Measurements from ENCODE around the gene TFF2. TPM values are rescaled to one million over a fixed set of nuclear protein-coding genes. Genes with fewer than 3 reads are reported as not detected.

Gene TFF2
- polyA plus RNA-seq, 1 of the 3 experiments (the other 2 are of a cell fraction): not detected

DNA sequence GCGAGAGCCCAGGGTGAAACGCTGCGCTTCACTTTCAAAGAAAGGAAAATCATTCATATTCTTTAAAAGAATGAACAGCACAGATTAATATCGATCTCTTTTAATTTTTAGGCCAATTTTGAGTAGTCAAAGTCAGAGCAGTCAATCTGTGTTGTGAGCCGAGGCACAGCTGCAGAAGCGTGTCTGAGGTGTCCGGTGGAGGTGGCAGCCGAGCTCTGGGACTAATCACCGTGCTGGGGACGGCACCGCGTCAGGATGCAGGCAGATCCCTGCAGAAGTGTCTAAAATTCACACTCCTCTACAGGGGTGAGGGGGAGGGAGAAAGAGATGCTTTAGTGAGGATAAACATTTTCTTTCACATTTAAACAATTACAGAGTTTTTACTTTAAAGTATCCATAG is 11.4 kb upstream of the TFF2 start (continued):
- no peak for TF ChIP-seq NFIC (IDR thresholded peaks at IDR 0.05; ENCODE audit: borderline replicate concordance)
- TF ChIP-seq, protein P1, sequence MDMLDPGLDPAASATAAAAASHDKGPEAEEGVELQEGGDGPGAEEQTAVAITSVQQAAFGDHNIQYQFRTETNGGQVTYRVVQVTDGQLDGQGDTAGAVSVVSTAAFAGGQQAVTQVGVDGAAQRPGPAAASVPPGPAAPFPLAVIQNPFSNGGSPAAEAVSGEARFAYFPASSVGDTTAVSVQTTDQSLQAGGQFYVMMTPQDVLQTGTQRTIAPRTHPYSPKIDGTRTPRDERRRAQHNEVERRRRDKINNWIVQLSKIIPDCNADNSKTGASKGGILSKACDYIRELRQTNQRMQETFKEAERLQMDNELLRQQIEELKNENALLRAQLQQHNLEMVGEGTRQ (IDR thresholded peaks at IDR 0.05; ENCODE audit: borderline replicate concordance, low read depth, low read length): no peak
- no peak for TF ChIP-seq SMC3 (IDR thresholded peaks at IDR 0.05; ENCODE audit: low read depth, low read length)

DNA sequence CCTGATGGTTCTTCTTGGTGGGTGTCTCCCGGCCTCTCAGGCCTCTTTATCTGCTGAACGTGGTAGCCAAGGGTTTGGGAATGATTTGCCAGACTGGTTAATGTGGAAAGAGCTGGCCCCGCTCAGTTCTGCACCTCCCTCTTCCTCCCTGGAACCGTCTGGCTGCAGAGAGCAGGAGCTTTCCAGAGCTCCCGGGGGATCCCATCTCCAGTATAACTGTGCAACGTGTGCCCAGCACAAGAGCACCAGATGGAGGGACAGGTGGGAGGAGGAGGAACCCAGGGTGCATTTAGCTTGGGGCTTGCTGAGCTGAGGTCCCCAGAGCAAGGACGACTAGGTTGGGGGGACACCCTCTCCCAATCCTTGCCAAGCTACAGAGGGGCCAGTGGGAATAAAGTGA is 10.5 kb upstream of the TFF2 start:
- WGBS (ENCODE audit: low lambda C conversion rate): 0% methylated on average over 3 of the region's 7 CpGs
- no peak overlapping the region for H3K9ac ChIP-seq

More for the DNA sequence above, 10.5 kb upstream of the TFF2 start:
- Histone ChIP-seq H3K4me1 (ENCODE audit: control insufficient read depth in 1 of 2, insufficient read depth in 2 of 2, low read depth in 1 of 2, low read length in 1 of 2) (no peaks in the 10 kb centered on the region), H4K20me1 (ENCODE audit: insufficient read depth) (no peaks in the 10 kb centered on the region), H3K27me3 (ENCODE audit: insufficient read depth) (no peaks in the 10 kb centered on the region), H3K4me2 (no peak overlapping the region), H3K4me3 (ENCODE audit: low read depth in 2 of 2, low read length in 1 of 2) (no peak overlapping the region), H3K79me2 (ENCODE audit: insufficient read depth) (no peaks in the 10 kb centered on the region), H3K9me3 (no peaks in the 10 kb centered on the region), H2AFZ (ENCODE audit: low read depth) (no peak overlapping the region), H3F3A (replicated peaks; ENCODE audit: insufficient read depth) (no peaks in the 10 kb centered on the region), H3K36me3 (replicated peaks in 1 of 2; ENCODE audit: control insufficient read depth in 1 of 2, insufficient read depth in 2 of 2, low read length in 1 of 2) (no peaks in the 10 kb centered on the region), H3K27ac (ENCODE audit: low read depth in 2 of 2, low read length in 1 of 2) (no peak overlapping the region), H3K9me2 (no peaks in the 10 kb centered on the region)
- ChIA-PET CTCF (interaction anchor here (2.2 kb wide), 1 partner anchor 51 kb away, joined by 6 read pairs; no protein-coding TSS in a partner anchor), POLR2A (no interaction called here)
- no peak for TF ChIP-seq ELF1 (IDR thresholded peaks at IDR 0.05)
- no peak for TF ChIP-seq MXI1 (IDR thresholded peaks at IDR 0.05; ENCODE audit: low read depth, low read length)
- TF ChIP-seq RAD21 (IDR thresholded peaks at IDR 0.05; ENCODE audit: low read length): no peak
- TF ChIP-seq EP300 (IDR thresholded peaks at IDR 0.05; ENCODE audit: borderline replicate concordance in 1 of 2, low read depth in 1 of 2, low read length in 1 of 2): no peak
- TF ChIP-seq, protein P2, sequence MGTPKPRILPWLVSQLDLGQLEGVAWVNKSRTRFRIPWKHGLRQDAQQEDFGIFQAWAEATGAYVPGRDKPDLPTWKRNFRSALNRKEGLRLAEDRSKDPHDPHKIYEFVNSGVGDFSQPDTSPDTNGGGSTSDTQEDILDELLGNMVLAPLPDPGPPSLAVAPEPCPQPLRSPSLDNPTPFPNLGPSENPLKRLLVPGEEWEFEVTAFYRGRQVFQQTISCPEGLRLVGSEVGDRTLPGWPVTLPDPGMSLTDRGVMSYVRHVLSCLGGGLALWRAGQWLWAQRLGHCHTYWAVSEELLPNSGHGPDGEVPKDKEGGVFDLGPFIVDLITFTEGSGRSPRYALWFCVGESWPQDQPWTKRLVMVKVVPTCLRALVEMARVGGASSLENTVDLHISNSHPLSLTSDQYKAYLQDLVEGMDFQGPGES (IDR thresholded peaks at IDR 0.05; ENCODE audit: low read depth, low read length): no peak
- no peak for TF ChIP-seq POLR2AphosphoS5 (IDR thresholded peaks at IDR 0.05; ENCODE audit: low read depth, low read length)
- TF ChIP-seq, protein P3, sequence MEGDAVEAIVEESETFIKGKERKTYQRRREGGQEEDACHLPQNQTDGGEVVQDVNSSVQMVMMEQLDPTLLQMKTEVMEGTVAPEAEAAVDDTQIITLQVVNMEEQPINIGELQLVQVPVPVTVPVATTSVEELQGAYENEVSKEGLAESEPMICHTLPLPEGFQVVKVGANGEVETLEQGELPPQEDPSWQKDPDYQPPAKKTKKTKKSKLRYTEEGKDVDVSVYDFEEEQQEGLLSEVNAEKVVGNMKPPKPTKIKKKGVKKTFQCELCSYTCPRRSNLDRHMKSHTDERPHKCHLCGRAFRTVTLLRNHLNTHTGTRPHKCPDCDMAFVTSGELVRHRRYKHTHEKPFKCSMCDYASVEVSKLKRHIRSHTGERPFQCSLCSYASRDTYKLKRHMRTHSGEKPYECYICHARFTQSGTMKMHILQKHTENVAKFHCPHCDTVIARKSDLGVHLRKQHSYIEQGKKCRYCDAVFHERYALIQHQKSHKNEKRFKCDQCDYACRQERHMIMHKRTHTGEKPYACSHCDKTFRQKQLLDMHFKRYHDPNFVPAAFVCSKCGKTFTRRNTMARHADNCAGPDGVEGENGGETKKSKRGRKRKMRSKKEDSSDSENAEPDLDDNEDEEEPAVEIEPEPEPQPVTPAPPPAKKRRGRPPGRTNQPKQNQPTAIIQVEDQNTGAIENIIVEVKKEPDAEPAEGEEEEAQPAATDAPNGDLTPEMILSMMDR (IDR thresholded peaks at IDR 0.05): no peak
- TF ChIP-seq, protein P4, sequence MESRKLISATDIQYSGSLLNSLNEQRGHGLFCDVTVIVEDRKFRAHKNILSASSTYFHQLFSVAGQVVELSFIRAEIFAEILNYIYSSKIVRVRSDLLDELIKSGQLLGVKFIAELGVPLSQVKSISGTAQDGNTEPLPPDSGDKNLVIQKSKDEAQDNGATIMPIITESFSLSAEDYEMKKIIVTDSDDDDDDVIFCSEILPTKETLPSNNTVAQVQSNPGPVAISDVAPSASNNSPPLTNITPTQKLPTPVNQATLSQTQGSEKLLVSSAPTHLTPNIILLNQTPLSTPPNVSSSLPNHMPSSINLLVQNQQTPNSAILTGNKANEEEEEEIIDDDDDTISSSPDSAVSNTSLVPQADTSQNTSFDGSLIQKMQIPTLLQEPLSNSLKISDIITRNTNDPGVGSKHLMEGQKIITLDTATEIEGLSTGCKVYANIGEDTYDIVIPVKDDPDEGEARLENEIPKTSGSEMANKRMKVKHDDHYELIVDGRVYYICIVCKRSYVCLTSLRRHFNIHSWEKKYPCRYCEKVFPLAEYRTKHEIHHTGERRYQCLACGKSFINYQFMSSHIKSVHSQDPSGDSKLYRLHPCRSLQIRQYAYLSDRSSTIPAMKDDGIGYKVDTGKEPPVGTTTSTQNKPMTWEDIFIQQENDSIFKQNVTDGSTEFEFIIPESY (IDR thresholded peaks at IDR 0.05; ENCODE audit: borderline replicate concordance, low read depth): no peak
- no peak for TF ChIP-seq SMC3 (IDR thresholded peaks at IDR 0.05; ENCODE audit: low read depth, low read length)
- TF ChIP-seq NFIC (IDR thresholded peaks at IDR 0.05; ENCODE audit: borderline replicate concordance): no peak
- DNase-seq: no peak

Data from SK-N-SH (cell line).